Kidney capillary endothelial cell (primary cell): ENCODE measurements around the gene CX3CR1.
"Not testable (repeated sequence)": the region's sequence is repeated elsewhere in the genome, so short reads cannot be mapped to it uniquely, and the experiment has no call there.

ENCODE experiments used
- DNase-seq: peaks from one replicate; pipeline ENCODE4 v3.0.0-alpha.2; 2018; ENCODE audit warnings: low spot score

CX3CR1 gene

GRCh38 chr3:39279745-39280517 lies at the start of gene CX3CR1:
Gene CX3CR1 (minus strand): TSS chr3:39280036. CDS start chr3:39266509, 13,527 bp downstream.
- no peak for DNase-seq

GRCh38 chr3:39329493-39329892 lies 49.7 kb upstream of the CX3CR1 start, which contains the start of gene CCR8:
Gene CCR8 (plus strand): TSS chr3:39329709. CDS start chr3:39332332, 2,623 bp downstream.
- no peak for DNase-seq

GRCh38 chr3:39327746-39328349 lies 48.0 kb upstream of the CX3CR1 start:
- no peak for DNase-seq

- DNase-seq, result no peak
Measured at GRCh38 chr3:39327053-39327745, 47.4 kb upstream of the CX3CR1 start.

GRCh38 chr3:39325236-39325635 lies 45.4 kb upstream of the CX3CR1 start:
- no peak for DNase-seq

- DNase-seq, result no peak
Measured at GRCh38 chr3:39323494-39323893, 43.7 kb upstream of the CX3CR1 start.

GRCh38 chr3:39322936-39323335 lies 43.1 kb upstream of the CX3CR1 start:
- DNase-seq, result no peak

- not testable (repeated sequence) for DNase-seq
Measured at GRCh38 chr3:39322209-39322715, 42.4 kb upstream of the CX3CR1 start.

GRCh38 chr3:39321574-39321983 lies 41.7 kb upstream of the CX3CR1 start:
- not testable (repeated sequence) for DNase-seq

GRCh38 chr3:39319249-39319648 lies 39.4 kb upstream of the CX3CR1 start:
- DNase-seq, result no peak

GRCh38 chr3:39318301-39318700 lies 38.5 kb upstream of the CX3CR1 start:
- DNase-seq, result no peak

- DNase-seq, result peak; percentile 9
Measured at GRCh38 chr3:39317571-39318169, 37.8 kb upstream of the CX3CR1 start.

- no peak for DNase-seq
Measured at GRCh38 chr3:39315420-39315819, 35.6 kb upstream of the CX3CR1 start.

GRCh38 chr3:39313289-39313688 lies 33.5 kb upstream of the CX3CR1 start:
- DNase-seq, result no peak

- DNase-seq, result no peak
Measured at GRCh38 chr3:39302178-39302577, 22.3 kb upstream of the CX3CR1 start.

GRCh38 chr3:39299279-39299678 lies 19.4 kb upstream of the CX3CR1 start:
- DNase-seq, result no peak

GRCh38 chr3:39296197-39297077 lies 16.6 kb upstream of the CX3CR1 start:
- DNase-seq, result no peak

GRCh38 chr3:39295184-39295775 lies 15.4 kb upstream of the CX3CR1 start:
- no peak for DNase-seq

GRCh38 chr3:39294446-39295183 lies 14.8 kb upstream of the CX3CR1 start:
- DNase-seq, result no peak

GRCh38 chr3:39292961-39293360 lies 13.1 kb upstream of the CX3CR1 start:
- no peak for DNase-seq
